Frontal cortex (tissue), 4 donors: ENCODE data around the gene PI4KA. TPM values are rescaled to one million over a fixed set of nuclear protein-coding genes. Genes with fewer than 3 reads are reported as not detected.
A peak's percentile ranks its signal among the peaks of the same experiment; 100 is the strongest.

Experiments
- DNase-seq, 2 donors: peaks; one replicate each; pipeline ENCODE4 v3.0.0; 2012; ENCODE audit warnings: low spot score in 2 of 2
- FAIRE-seq: peaks from 2 replicates; lab custom pipeline; 2012; peaks lifted over from hg19 to GRCh38; lab: Jason Lieb, UNC
- total RNA-seq: library from RNA; depleted of rRNA; stranded (reverse); fragments of >200 nt; gene quantifications from one replicate; pipeline ENCODE4 v1.2.3, GENCODE V29; 2014
- donor health status: control.
- donor health status: control.
- donor health status: control.

Gene PI4KA
- total RNA-seq, 1 donor from 2014 or later: 67.7 TPM

DNA sequence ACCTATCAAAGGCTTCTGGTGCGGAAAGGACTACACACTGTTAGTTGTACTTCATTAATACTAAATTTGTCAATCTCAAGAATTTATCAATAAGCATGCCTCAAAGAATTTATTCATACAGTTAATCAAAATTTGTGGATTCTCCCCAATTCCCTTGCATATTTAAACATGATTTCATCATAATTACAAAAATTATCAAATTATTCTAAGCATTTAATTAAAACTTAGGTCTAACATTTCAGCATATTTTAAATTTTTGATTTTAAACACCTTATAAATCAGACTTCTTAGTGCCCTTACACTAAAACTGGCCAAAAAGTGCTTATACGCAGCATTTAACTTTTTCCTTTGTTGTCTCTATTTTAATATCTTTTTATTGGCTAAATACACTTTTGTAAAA, 98.5 kb downstream of the PI4KA start:
- DNase-seq: no peak
- FAIRE-seq: no peak

- no peak for DNase-seq
- no peak for FAIRE-seq
Measured at GRCh38 chr22:20758688-20759087, 99.9 kb downstream of the PI4KA start.

- no peak for FAIRE-seq
Measured at GRCh38 chr22:20756846-20757245, 101.8 kb downstream of the PI4KA start.

DNA sequence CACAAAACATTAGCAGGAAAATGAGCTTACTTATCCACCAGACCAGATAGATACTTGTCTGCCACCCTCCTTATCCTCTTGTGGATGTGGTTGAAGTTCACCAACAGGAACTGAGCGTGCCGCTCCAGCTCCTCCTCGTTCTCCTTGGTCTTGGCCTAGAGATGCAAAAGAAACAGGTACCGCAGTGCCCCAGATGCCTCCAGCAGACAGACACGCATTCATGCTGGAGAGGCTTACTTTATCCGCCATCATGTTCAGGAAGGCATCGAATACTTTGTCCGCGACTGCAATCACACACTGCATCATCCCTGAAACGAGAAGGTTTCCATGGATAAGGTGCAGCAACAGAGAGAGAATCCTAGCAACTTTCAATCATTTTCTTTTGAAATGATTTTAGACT, 105.7 kb downstream of the PI4KA start:
- DNase-seq (no peak), FAIRE-seq (no peak)

More at GRCh38 chr22:20756846-20757245, 101.8 kb downstream of the PI4KA start:
- DNase-seq: no peak

- FAIRE-seq (no peak), DNase-seq (no peak)
Measured at GRCh38 chr22:20752104-20752741, 106.4 kb downstream of the PI4KA start.

DNA sequence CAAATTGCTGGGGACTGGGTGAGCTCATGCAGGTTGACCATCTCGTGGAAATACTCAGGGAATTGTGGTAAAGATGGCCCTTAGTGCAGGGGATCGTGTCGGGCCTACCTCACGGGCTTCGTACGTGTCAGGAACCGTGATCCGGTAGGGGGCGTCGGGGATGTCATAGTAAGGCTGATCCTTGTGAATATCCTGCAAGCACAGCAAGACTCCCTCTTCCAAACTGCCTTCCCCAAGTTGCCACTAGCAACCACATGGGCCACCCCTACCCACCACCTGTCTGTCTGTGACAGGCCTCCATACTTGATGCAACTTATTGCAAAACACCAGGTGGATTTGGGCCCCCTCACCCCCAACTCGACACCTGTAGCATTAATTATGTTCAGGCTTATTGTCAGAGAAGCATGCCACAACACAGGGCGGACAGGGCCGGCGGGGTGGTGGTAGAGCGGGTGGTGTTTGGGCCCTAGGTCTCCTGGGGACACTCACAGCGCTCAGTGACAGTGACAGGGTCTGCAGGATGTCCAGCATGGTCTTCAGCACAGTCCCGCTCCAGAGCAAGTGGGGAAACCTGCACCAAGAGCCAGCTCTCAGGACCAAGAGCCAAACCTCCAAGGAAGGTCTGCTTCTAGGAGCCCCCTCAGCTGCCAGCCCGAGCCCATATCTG, 107.3 kb downstream of the PI4KA start:
- no peak for FAIRE-seq
- DNase-seq: no peak

GRCh38 chr22:20750461-20751184, 108.0 kb downstream of the PI4KA start:
- DNase-seq: peak in 1 of 2 donors; percentile 67
- FAIRE-seq: no peak

- FAIRE-seq (no peak), DNase-seq (no peak)
Measured at GRCh38 chr22:20749453-20749852, 109.2 kb downstream of the PI4KA start.

DNA sequence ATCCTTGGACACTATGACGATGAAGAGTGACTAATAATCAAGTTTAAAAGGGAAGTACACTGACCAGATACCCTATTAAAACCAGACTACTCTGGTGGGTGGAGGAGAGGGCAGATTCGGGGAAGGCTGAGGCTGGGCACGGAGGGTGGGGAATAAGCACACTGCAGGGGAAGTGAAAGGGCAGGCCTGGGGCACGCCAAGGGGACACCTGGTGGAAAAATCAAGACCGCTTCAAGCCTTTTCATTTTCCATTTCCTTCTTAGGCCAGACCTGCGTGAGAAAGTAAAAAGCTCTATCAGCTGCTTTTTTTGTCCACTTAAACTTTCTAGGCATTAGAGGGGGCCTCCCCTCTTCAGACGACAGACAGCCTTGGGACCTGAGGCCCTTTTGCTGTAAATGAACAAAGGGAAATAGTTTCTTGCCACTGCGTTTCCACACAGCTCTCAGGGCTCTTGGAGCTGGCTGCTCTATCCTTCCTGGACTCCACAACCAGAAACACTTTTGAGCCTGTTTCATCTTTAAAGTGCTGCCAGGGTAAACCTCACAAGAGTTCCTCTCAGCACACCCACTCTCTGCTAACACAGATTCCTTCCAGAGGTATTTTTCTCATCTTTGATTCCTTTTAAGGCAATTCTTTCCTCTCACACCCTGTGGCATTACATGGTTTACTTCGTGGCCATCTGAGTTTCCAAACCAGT, 109.7 kb downstream of the PI4KA start:
- no peak for DNase-seq
- FAIRE-seq: no peak

DNA sequence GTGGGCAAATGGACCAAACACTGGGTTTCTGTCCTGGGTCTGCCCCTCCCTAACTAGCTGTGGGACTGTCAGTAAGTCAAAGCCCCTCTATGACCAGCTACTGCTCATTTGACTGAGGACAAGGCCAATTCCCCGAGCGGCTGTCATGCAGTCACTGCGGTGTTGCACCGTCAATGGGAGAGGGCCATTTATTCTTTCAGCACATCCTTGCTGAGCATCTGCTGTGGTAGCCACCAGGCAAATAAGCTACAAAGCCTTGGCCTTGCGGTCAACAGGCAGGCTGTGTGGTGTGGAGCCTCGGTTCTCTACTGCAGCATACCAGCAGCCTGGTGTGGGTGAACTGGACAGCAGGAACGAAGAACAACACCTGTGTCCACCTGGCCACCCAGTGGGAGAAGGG, 110.5 kb downstream of the PI4KA start:
- DNase-seq (no peak), FAIRE-seq (no peak)

- FAIRE-seq (no peak), DNase-seq (no peak)
Measured at GRCh38 chr22:20747223-20747622, 111.4 kb downstream of the PI4KA start.

GRCh38 chr22:20746431-20747189, 112.0 kb downstream of the PI4KA start:
- DNase-seq (no peak), FAIRE-seq (no peak)

DNA sequence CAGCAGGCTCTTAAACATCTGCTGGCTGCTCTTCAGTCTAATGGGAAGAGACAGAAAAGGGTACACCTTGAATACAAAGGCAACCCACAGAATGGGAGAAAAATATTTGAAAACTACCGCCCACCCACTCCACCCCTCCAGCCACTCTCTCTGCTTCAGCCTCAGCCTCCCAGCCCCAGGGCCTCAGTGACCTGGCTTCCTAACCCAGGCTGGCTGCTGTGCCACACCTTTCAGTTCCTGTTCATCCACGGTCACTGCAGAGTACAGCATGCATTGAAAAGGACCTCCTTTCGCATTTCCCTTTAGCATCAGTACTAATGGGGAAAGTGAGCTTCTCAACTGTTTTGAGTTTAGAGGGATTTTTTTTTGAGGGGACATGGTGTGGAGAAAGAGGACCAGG, 113.5 kb downstream of the PI4KA start:
- no peak for FAIRE-seq

GRCh38 chr22:20744456-20744855, 114.2 kb downstream of the PI4KA start:
- DNase-seq: no peak

More for the DNA sequence above, 113.5 kb downstream of the PI4KA start:
- DNase-seq: no peak

GRCh38 chr22:20742764-20743163, 115.8 kb downstream of the PI4KA start:
- DNase-seq (no peak), FAIRE-seq (no peak)

More at GRCh38 chr22:20744456-20744855, 114.2 kb downstream of the PI4KA start:
- no peak for FAIRE-seq

GRCh38 chr22:20741634-20742581, 116.7 kb downstream of the PI4KA start:
- DNase-seq (peak; percentile 26 to 49), FAIRE-seq (no peak)

DNA sequence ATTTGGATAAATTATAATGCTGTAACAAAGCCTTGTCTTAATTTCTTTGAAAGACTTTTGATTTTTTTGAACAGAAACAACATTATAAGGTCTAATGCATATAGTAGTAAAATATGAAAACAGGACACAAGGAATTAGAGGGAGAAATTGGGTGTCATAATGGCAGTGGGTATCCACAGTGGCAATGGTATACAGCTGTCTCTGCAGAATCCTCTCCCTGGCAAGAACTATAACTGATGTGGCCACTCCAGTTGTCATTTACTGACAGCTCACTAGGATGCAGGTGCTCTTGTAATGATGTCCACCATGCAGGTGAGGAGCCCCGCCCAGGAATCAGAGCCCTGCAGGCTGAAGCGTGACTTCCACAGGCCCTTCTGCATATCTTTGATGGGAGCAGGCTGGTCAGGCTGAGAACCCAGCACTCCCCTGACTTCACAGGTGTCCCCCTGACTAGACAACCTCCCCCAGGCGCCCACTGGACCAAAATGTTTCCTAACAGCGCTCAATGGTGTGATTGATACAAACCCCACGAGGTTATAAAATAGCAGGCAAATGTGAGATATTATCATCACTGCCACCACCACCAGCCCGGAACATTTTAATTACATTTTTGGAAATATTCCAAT, 117.5 kb downstream of the PI4KA start:
- FAIRE-seq: no peak
- no peak for DNase-seq
